Ammon's horn (tissue), 1 donor: ENCODE data around the gene HELQ.
A peak's percentile ranks its signal among the peaks of the same experiment; 100 is the strongest.
"Not testable (repeated sequence)": the region's sequence is repeated elsewhere in the genome, so short reads cannot be mapped to it uniquely, and the experiment has no call there.

Experiments
- DNase-seq: peaks from one replicate; pipeline ENCODE4 v3.0.0-alpha.2; 2016; ENCODE audit warnings: low spot score

HELQ gene, protein sequence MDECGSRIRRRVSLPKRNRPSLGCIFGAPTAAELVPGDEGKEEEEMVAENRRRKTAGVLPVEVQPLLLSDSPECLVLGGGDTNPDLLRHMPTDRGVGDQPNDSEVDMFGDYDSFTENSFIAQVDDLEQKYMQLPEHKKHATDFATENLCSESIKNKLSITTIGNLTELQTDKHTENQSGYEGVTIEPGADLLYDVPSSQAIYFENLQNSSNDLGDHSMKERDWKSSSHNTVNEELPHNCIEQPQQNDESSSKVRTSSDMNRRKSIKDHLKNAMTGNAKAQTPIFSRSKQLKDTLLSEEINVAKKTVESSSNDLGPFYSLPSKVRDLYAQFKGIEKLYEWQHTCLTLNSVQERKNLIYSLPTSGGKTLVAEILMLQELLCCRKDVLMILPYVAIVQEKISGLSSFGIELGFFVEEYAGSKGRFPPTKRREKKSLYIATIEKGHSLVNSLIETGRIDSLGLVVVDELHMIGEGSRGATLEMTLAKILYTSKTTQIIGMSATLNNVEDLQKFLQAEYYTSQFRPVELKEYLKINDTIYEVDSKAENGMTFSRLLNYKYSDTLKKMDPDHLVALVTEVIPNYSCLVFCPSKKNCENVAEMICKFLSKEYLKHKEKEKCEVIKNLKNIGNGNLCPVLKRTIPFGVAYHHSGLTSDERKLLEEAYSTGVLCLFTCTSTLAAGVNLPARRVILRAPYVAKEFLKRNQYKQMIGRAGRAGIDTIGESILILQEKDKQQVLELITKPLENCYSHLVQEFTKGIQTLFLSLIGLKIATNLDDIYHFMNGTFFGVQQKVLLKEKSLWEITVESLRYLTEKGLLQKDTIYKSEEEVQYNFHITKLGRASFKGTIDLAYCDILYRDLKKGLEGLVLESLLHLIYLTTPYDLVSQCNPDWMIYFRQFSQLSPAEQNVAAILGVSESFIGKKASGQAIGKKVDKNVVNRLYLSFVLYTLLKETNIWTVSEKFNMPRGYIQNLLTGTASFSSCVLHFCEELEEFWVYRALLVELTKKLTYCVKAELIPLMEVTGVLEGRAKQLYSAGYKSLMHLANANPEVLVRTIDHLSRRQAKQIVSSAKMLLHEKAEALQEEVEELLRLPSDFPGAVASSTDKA

DNA sequence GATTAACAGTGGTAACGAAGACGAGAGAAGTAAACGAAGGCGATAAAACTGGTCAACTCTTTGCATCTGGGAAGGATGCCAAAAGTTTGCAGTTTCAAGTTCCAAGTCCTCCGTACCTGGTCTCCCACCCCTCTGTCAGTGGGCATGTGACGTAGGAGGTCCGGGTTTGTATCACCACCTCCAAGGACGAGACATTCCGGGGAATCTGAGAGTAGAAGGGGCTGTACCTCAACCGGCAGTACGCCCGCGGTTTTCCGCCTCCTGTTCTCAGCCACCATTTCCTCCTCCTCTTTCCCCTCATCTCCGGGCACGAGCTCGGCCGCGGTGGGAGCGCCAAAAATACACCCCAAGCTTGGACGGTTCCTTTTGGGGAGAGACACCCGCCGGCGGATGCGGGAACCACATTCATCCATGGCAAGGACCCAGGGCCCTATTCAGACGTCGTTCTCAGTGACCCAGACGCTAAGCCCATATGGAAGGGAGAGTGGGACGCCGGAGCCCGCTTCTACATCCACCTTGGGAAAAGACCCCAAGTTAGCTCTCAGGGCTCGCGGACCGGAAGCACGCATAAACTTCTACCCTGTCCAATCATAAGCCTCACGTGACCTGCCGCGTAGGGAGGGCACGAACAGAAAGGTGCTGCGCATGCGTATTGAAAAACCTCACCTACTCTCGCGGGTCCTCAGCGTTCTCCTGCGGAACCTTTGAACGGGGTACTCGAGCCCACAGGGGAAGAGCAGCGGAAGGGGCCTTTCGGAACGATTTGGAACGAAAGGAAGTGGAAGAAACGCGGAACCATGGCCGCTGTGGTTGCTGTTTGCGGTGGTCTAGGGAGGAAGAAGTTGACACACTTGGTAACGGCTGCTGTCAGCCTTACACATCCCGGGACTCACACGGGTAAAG is at the start of gene HELQ, which contains the start of gene MRPS18C:
HELQ (minus strand) TSS at position 543 of the 903 bp plus-strand sequence; CDS start at position 413, 130 bp downstream.
MRPS18C (plus strand) TSS at position 778 of the 903 bp plus-strand sequence; CDS start at position 798, 20 bp downstream.
- DNase-seq = peak; percentile 99

GRCh38 chr4:83504996-83505395 is 49.4 kb upstream of the HELQ start:
- no peak for DNase-seq

- no peak for DNase-seq
Observed at GRCh38 chr4:83504503-83504902, 48.9 kb upstream of the HELQ start.

- no peak for DNase-seq
Observed at GRCh38 chr4:83503974-83504373, 48.4 kb upstream of the HELQ start.

DNA sequence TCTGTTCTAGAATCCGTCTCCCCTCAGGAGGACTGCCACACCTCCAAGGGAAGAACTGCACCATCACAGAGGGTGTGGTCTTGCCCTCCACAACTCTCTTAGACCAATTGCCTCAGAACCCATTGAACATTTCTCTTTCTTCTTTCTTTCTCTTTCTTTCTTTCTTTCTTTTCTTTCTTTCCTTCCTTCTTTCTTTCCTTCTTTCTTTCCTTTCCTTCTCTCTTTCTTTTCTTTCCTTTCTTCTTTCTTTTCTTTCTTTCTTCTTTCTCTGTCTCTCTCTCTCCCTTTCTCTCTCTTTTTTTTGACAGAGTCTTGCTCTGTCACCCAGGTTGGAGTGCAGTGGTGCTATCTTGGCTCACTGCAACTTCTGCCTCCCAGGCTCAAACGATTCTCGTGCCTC is 46.0 kb upstream of the HELQ start:
- not testable (repeated sequence) for DNase-seq

- DNase-seq = no peak
Observed at GRCh38 chr4:83498187-83498586, 42.6 kb upstream of the HELQ start.

DNA sequence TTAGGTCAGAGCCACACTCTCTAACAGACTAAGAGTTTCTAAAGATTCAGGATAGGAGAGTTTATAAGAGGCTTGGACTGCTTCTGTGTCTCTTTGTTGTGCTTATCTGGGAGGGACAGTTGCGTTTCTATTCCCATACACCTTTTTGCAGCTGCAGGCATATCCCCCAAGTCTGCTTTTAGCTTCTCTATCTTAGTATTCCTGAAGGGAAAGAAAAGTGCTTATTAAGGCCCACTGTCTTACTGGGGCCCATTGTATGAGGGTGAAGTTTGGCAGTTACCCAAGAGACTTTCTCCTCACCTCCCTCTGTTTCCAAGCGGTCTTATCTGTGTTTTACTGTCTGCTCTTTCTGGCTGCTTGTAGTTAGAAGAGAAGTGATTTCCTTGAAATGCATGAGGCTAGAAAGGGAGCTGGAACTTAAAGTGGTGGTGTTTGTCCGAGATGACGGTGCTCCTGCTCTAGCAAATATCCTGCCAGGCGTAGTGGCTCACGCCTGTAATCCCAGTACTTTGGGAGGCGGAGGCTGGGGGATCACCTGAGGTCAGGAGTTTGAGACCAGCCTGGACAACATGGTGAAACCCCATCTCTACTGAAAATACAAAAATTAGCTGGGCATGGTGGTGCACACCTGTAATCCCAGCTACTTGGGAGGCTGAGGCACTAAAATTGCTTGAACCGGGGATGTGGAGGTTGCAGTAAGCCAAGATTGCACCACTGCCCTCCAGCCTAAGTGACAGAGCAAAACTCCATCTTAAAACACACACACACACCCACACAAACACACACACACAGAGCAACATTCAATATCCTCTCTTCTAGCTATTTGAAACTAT is 40.7 kb upstream of the HELQ start:
- not testable (repeated sequence) for DNase-seq

DNA sequence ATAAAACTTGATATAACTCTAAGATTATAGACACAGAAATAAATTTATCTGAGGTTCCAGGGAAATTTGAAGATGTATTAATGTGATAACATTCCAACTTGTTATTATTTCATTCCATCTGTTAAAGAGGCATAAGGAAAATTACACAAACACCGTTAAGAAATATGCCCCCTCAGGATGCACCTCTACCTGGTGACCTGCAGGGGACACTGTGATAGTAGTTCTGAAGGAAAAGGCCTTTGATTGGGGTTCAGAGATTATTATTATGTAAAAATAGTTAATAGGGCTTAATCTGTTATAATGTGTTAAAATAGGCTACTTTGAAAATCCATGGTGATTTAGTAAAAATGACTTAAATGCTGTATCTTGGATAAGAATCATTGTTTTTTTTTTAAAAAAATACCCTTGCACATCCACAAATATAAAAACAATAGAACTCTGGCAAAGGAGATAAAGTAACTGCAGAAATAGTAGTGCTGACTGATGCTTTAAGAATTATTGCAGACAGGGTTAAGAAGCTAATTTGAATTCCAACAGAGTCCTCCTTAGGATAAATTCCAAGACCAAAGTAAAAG is 35.3 kb upstream of the HELQ start:
- no peak for DNase-seq

DNA sequence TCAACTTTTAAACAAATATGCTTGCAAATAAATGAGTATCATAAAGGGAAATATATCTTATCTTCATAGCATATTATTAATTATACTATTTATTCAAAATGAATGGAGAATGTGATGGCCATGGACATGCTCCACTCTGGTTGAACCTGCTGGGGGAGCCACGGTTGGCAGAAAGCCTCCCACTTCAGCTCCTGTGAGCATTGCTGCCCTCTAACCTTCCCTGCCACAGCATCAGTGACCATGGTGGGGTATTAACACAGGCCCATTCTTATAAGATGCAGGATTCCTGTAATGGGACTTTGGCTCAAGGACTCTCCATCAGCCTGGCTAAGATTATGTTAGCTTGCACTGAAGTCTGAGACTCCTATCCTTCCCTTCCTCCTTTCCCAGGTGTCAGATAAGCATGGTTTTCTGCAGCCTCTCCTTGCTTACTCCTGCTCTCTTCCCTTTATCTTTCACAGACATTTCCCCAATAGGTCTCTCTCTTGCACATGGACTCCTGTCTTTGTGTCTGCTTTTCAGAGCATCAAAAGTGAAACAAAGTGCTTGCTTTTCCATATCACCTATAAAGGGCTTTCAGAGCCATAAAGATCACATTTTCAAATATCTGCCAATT is 34.2 kb upstream of the HELQ start:
- DNase-seq = no peak

DNA sequence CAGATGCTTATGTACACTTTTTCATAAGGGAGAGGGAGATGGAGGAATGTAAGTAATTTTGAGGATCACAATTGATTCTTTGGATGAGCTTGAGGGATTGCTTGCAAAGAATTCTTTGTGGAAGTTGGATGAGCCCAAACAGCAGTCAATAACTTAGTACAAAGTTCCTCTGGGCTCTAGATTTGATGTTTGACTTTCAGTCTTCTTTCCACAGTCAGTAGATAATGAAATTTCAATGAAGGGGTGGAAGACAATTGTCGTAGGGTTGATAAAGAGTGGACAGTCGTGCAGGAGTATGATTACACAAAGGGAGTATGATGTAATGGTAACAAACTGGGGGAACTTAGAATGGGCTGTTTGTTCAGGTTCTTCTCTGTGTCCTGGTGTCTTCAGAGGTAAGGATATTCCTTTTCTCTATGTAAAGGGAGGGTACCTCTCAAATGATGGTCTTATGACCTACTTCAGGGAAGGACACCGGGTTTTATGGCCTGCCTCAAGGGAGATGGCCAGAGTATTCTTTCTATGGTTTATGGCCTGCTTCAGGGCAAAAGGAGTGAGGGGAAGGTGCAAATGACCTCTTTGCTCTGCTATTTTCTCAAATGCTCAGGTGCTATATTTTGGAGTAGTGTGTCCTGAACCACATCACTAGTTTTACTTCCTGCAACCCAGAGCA is 31.0 kb upstream of the HELQ start:
- no peak for DNase-seq

GRCh38 chr4:83484500-83485461 is 29.2 kb upstream of the HELQ start, which contains the start of gene ABRAXAS1:
TSS of gene ABRAXAS1 (minus strand) at chr4:83485100. CDS start at chr4:83485072, 28 bp downstream.
- DNase-seq = peak; percentile 98

DNA sequence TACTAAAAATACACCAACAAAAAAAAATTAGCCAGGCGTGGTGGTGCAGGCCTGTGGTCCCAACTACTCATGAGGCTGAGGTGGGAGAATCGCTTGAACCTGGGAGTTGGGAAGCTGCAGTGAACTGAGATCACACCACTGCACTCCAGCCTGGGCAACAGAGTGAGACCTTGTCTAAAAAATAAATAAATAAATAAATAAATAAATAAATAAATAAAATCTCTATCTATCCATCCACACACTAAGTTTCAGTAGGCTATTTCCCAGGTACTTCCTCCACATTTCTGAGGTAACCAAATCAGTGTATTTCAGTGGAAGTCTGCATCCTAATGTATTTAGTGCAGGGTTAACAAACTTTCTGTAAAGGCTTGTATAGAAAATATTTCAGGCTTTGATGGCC is 18.3 kb upstream of the HELQ start:
- DNase-seq = no peak

- DNase-seq = no peak
Observed at GRCh38 chr4:83473423-83473822, 17.8 kb upstream of the HELQ start.

DNA sequence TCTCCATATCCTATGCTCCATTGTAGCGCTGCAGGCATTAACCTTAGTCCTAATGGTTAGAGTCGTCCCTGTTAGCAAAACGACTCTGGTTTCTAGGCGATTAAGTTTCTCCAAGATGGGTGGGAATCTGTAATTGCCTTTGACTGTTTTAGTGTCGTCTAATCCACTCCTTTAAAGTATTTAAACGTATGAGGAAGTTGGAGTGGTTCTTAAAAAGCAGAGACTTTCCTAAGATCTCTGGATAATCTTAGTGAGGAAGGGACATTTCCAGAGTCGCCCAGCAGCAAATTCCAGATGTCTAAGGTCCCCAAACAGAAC is 520 bp upstream of the HELQ start:
- DNase-seq = no peak

GRCh38 chr4:83454686-83455085 is 937 bp downstream of the HELQ start:
- DNase-seq = no peak

DNA sequence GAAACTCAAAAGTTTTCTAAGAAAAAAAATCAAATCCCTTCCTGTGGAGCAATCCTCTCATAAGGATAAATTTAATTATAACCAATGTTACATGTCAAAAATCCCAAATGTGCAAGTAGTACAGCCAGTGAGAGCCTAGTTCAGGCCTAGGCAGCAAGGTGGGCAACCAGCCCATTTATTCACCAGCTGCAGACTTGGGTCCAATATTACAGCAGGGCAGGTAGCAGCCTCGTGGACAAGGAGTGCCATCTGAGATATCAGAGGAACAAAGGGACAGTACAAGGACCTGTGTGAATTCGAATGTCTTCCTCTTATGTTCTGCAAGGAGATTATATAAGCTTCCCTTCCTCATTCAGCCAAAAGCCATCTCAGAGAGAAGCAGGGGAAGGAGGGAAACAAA is 6.6 kb downstream of the HELQ start:
- peak; percentile 61 for DNase-seq

DNA sequence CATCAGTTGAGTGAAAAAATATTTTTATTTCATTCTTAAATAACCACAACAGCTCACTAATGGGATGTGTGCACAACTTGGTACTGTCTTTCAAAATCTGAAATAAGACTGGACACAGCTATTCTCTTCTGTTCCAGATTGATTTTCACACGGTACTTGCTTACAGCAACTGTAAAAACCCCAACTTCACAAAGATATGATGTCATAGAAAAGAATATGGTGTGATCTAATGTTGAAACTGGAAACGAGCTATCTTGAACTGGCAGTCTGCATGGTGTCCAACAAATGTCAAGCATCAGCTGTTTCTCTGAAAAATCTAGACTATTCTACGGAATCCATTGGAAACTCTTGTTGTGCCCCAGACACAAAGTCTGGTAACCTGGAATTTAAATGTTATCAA is 14.7 kb downstream of the HELQ start:
- no peak for DNase-seq
